ENCODE data around the gene EYA2.

EYA2 gene

GRCh38 chr20:47093320-47093966, 198.8 kb downstream of the EYA2 start:
- in situ Hi-C loops (cut with HindIII; ENCODE audit: low sequenced_read_pairs), result no loop called here

GRCh38 chr20:47095690-47096089, 201.0 kb downstream of the EYA2 start:
- in situ Hi-C loops (cut with HindIII; ENCODE audit: low sequenced_read_pairs), result no loop called here

- in situ Hi-C loops (cut with HindIII; ENCODE audit: low sequenced_read_pairs), result no loop called here
Measured at GRCh38 chr20:47097691-47098622, 203.3 kb downstream of the EYA2 start.

GRCh38 chr20:47099093-47099492, 204.4 kb downstream of the EYA2 start:
- in situ Hi-C loops (cut with HindIII; ENCODE audit: low sequenced_read_pairs), result no loop called here

- in situ Hi-C loops (cut with HindIII; ENCODE audit: low sequenced_read_pairs), result no loop called here
Measured at GRCh38 chr20:47099825-47100441, 205.3 kb downstream of the EYA2 start.

GRCh38 chr20:47102629-47103028, 208.0 kb downstream of the EYA2 start:
- in situ Hi-C loops (cut with HindIII; ENCODE audit: low sequenced_read_pairs), result no loop called here

GRCh38 chr20:47106786-47107185, 212.1 kb downstream of the EYA2 start:
- in situ Hi-C loops (cut with HindIII; ENCODE audit: low sequenced_read_pairs), result no loop called here

- in situ Hi-C loops (cut with HindIII; ENCODE audit: low sequenced_read_pairs), result no loop called here
Measured at GRCh38 chr20:47108994-47109393, 214.4 kb downstream of the EYA2 start.

- in situ Hi-C loops (cut with HindIII; ENCODE audit: low sequenced_read_pairs), result no loop called here
Measured at GRCh38 chr20:47110819-47111218, 216.2 kb downstream of the EYA2 start.

GRCh38 chr20:47111576-47111975, 216.9 kb downstream of the EYA2 start:
- in situ Hi-C loops (cut with HindIII; ENCODE audit: low sequenced_read_pairs), result no loop called here

- in situ Hi-C loops (cut with HindIII; ENCODE audit: low sequenced_read_pairs), result no loop called here
Measured at GRCh38 chr20:47113362-47114109, 218.9 kb downstream of the EYA2 start.

GRCh38 chr20:47115694-47116093, 221.1 kb downstream of the EYA2 start:
- in situ Hi-C loops (cut with HindIII; ENCODE audit: low sequenced_read_pairs), result no loop called here

- in situ Hi-C loops (cut with HindIII; ENCODE audit: low sequenced_read_pairs), result no loop called here
Measured at GRCh38 chr20:47117371-47117770, 222.7 kb downstream of the EYA2 start.

- in situ Hi-C loops (cut with HindIII; ENCODE audit: low sequenced_read_pairs), result no loop called here
Measured at GRCh38 chr20:47117773-47118172, 223.1 kb downstream of the EYA2 start.

GRCh38 chr20:47118206-47118605, 223.6 kb downstream of the EYA2 start:
- in situ Hi-C loops (cut with HindIII; ENCODE audit: low sequenced_read_pairs), result no loop called here

- in situ Hi-C loops (cut with HindIII; ENCODE audit: low sequenced_read_pairs), result no loop called here
Measured at GRCh38 chr20:47118641-47119040, 224.0 kb downstream of the EYA2 start.

- in situ Hi-C loops (cut with HindIII; ENCODE audit: low sequenced_read_pairs), result no loop called here
Measured at GRCh38 chr20:47120346-47120936, 225.8 kb downstream of the EYA2 start.

GRCh38 chr20:47122560-47122959, 227.9 kb downstream of the EYA2 start:
- in situ Hi-C loops (cut with HindIII; ENCODE audit: low sequenced_read_pairs), result no loop called here

GRCh38 chr20:47124181-47124717, 229.6 kb downstream of the EYA2 start:
- in situ Hi-C loops (cut with HindIII; ENCODE audit: low sequenced_read_pairs), result no loop called here

GRCh38 chr20:47125508-47125757, 230.8 kb downstream of the EYA2 start:
- in situ Hi-C loops (cut with HindIII; ENCODE audit: low sequenced_read_pairs), result loop anchor here (5.0 to 25.0 kb wide), 2 partner anchors 37 to 363 kb away; no protein-coding TSS in a partner anchor
